IPS-15b (cell line): Measurements from ENCODE around the gene ARHGEF35.
"Not testable (repeated sequence)": the region's sequence is repeated elsewhere in the genome, so short reads cannot be mapped to it uniquely, and the experiment has no call there.

Experiments used
- H3K27me3 ChIP-seq: one replicate; pipeline ENCODE4 v1.6.1; 2013; ENCODE audit warnings: low read length; ENCODE audit not compliant: control insufficient read depth, insufficient read depth
- H3K36me3 ChIP-seq: one replicate; pipeline ENCODE4 v1.6.1; 2013; ENCODE audit warnings: low read length; ENCODE audit not compliant: control insufficient read depth, insufficient read depth
- H3K4me1 ChIP-seq: one replicate; pipeline ENCODE4 v1.6.1; 2013; ENCODE audit warnings: mild to moderate bottlenecking, low read length; ENCODE audit not compliant: control insufficient read depth, insufficient read depth
- H3K4me3 ChIP-seq: one replicate; pipeline ENCODE4 v1.5.1; 2013; ENCODE audit warnings: low read depth, low read length
- H3K9ac ChIP-seq: one replicate; pipeline ENCODE4 v1.6.1; 2013; ENCODE audit warnings: low read depth, mild to moderate bottlenecking, low read length
- H3K9me3 ChIP-seq: one replicate; pipeline ENCODE4 v1.6.1; 2013; ENCODE audit warnings: mild to moderate bottlenecking, low read length; ENCODE audit not compliant: control insufficient read depth, insufficient read depth

The ARHGEF35 gene

DNA sequence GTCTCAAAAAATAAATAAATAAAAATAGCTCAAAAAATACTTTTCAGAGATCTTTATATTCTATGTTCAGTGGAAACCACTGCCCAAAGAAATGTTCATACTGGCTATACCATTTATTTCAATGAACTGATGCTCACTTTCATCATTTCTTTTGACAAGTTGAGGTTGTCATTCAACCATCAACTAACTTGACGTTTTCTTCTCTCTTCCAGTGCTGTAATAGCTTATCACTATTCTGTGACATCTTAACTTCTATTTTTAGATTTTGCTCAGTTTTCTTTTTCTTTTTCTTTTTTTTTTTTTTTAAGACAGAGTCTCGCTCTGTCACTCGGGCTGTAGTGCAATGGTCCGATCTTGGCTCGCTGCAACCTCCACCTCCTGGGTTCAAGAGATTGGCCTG lies 21.0 kb downstream of the ARHGEF35 start:
- no peaks in the 10 kb centered on the region for H3K27me3 ChIP-seq
- no peaks in the 10 kb centered on the region for H3K4me1 ChIP-seq
- H3K36me3 ChIP-seq: no peaks in the 10 kb centered on the region
- no peaks in the 10 kb centered on the region for H3K9me3 ChIP-seq
- no peak overlapping the region for H3K9ac ChIP-seq
- H3K4me3 ChIP-seq: no peak overlapping the region

DNA sequence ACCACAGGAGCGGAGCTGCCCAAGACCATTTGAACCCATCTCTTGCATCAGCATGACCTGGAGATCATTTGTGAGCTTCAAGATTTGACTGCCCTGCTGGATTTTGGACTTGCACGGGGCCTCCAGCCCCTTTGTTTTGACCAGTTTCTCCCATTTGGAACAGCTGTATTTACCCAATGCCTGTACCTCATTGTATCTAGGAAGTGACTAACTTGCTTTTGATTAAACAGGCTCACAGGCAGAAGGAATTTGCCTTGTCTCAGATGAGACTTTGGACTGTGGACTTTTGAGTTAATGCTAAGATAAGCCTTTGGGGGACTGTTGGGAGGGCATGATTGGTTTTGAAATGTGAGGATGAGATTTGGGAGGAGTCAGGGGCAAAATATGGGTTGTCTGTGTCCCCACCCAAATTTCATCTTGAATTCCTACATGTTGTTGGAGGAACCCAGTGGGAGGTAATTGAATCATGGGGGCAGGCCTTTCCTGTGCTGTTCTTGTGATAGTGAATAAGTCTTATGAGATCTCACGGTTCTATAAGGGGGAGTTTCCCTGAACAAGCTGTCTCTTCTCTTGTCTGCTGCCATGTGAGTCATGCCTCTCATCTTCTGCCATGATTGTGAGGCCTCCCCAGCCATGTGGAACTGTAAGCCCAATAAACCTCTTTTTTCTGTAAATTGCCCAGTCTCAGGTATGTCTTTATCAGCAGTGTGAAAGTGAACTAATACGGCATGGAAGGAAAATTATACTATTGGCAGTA lies 23.9 kb downstream of the ARHGEF35 start:
- H3K4me1 ChIP-seq, H3K9me3 ChIP-seq, H3K27me3 ChIP-seq, H3K4me3 ChIP-seq, H3K9ac ChIP-seq, H3K36me3 ChIP-seq: not testable (repeated sequence)

DNA sequence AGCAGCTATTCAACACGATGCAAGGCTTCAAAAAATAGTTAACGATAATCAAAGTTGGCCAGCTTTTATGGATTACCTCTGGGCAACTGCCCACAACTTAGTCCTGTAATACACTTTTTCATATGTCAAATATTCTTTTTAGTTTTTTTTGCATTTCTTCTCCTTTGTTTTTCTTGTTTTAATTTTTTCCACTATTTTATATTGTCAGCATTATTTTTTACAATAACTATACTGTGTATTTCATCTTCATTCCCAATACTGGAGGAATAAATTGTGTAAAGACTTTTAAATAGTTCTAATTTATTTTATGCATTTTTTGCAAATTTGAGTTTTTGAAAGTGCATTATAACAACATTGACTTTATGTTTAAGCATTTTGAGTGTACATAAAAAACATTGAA lies 30.8 kb downstream of the ARHGEF35 start:
- Histone ChIP-seq H3K27me3 (no peaks in the 10 kb centered on the region), H3K9ac (no peak overlapping the region), H3K4me3 (no peak overlapping the region), H3K36me3 (no peaks in the 10 kb centered on the region), H3K9me3 (no peaks in the 10 kb centered on the region), H3K4me1 (no peaks in the 10 kb centered on the region)

DNA sequence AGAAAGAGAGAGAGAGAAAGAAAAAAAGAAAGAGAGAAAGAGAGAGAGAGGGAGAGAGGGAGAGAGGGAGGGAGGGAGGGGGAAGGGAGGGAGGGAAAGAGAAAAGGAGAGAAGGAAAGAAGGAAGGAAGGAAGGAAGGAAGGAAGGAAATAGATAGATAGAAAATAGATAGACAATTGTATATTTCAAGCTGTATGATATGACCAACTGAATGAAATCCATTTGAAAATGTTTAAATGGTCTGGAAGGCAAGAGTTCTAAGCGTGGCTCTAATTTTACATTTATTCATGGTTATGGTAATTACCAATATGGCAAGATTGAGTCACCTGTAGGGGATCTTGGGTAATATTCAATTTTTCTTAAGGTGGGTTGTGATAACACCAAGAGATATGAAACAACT lies 36.8 kb downstream of the ARHGEF35 start:
- Histone ChIP-seq H3K36me3 (no peaks in the 10 kb centered on the region), H3K27me3 (no peaks in the 10 kb centered on the region), H3K4me3 (no peak overlapping the region), H3K4me1 (no peaks in the 10 kb centered on the region), H3K9ac (no peak overlapping the region), H3K9me3 (no peaks in the 10 kb centered on the region)

DNA sequence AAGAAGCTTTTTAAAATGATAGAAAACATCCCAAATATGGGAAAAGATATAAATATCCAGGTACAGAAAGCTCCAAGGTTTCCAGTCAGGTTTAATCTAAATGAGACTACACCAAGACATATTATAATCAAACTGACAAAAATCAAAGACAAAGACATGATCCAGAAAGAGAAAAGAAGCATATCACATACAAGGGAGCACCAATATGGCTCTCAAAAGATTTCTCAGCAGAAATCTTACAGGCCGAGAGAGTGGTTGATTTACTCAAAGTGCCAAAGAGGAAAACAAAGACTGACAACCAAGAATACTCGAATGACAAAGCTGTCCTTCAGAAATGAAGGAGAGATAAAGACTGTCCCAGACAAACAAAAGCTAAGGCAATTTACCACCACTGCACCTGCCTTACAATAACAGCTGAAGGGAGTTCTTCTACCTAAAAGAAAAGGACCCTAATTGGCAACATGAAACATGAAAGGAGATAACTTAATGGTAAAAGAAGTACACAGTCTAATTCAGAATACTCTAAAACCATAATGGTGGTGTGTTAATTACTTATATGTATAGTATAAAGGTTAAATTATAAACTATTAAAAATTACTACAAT lies 47.3 kb downstream of the ARHGEF35 start:
- no peaks in the 10 kb centered on the region for H3K4me1 ChIP-seq
- H3K36me3 ChIP-seq: no peaks in the 10 kb centered on the region
- H3K4me3 ChIP-seq: no peak overlapping the region
- no peaks in the 10 kb centered on the region for H3K9me3 ChIP-seq
- H3K27me3 ChIP-seq: no peaks in the 10 kb centered on the region
- H3K9ac ChIP-seq: no peak overlapping the region

DNA sequence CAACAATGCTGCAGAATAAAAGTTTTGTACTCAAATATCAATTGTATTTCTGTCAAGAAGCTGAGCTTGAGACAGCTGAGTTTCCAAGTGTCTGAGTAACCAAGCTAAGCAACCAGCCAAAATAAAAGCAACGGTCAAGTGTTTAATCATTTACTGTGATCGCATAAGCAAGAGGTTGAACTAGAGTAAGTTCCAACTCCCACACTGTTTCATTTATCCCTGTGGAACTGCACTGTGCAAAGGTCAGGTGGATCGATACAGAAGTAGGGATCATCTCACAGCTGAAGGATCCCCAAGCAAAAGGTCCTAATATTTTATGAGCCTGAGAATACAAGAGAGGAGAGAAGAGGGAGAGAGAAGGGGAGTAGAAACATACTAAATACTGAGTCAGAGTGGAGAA lies 51.2 kb downstream of the ARHGEF35 start:
- H3K36me3 ChIP-seq: no peaks in the 10 kb centered on the region

DNA sequence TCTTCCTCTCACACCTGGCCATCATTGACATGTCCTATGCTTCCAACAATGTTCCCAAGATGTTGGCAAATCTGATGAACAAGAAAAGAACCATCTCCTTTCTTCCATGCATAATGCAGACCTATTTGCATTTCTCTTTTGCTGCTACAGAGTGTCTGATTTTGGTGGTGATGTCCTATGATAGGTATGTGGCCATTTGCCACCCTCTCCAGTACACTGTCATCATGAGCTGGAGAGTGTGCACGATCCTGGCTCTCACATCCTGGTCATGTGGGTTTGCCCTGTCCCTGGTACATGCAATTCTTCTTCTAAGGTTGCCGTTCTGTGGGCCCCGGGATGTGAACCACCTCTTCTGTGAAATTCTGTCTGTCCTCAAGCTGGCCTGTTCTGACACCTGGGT lies 53.4 kb downstream of the ARHGEF35 start:
- Histone ChIP-seq H3K27me3 (no peaks in the 10 kb centered on the region), H3K9ac (no peak overlapping the region), H3K36me3 (no peaks in the 10 kb centered on the region), H3K4me3 (no peak overlapping the region), H3K4me1 (no peaks in the 10 kb centered on the region), H3K9me3 (no peaks in the 10 kb centered on the region)

More for the DNA sequence above, 51.2 kb downstream of the ARHGEF35 start:
- H3K27me3 ChIP-seq: no peaks in the 10 kb centered on the region
- H3K4me3 ChIP-seq: no peak overlapping the region
- H3K9ac ChIP-seq: no peak overlapping the region
- no peaks in the 10 kb centered on the region for H3K4me1 ChIP-seq
- H3K9me3 ChIP-seq: no peaks in the 10 kb centered on the region

DNA sequence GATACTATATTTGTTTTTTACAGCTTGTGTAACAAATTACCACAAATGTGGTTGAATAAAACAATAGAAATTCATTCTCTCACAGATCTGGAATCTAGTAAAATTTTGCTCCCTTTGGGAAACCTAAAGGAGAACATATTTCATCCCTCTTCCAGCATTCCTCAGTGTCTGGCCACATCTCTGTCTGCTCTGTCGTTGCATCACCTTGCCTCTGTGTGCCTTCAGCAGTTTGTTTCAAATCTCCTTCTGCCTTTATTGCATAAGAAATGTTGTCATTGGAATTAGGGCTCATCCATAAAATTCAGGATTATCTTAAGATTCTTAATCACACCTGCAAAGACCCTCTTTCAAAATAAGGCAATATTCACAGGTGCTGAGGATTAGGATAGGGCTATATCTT lies 58.1 kb downstream of the ARHGEF35 start:
- no peaks in the 10 kb centered on the region for H3K4me1 ChIP-seq
- no peaks in the 10 kb centered on the region for H3K27me3 ChIP-seq

More for the DNA sequence above, 58.1 kb downstream of the ARHGEF35 start:
- H3K9me3 ChIP-seq: no peaks in the 10 kb centered on the region
- H3K4me3 ChIP-seq: no peak overlapping the region
- no peak overlapping the region for H3K9ac ChIP-seq
- H3K36me3 ChIP-seq: no peaks in the 10 kb centered on the region
